ENCODE results near the gene SEMA4A. TPM values are rescaled to one million over a fixed set of nuclear protein-coding genes. Genes with fewer than 3 reads are reported as not detected.
A peak's percentile ranks its signal among the peaks of the same experiment; 100 is the strongest.

The SEMA4A gene
- polyA plus RNA-seq, 1 donor = 6.4 TPM

GRCh38 chr1:156196445-156196844 lies 43.1 kb downstream of the SEMA4A start:
- Histone ChIP-seq H3K9me3 (ENCODE audit: control insufficient read depth, low read depth, low read length) (no peaks in the 10 kb centered on the region), H3K4me1 (ENCODE audit: control insufficient read depth, insufficient read depth, low read length) (peaks cover 46% of the 10 kb centered on the region), H3K4me3 (ENCODE audit: low read length) (no peak overlapping the region), H3K27me3 (ENCODE audit: control insufficient read depth, insufficient read depth, low read length) (no peaks in the 10 kb centered on the region), H3K36me3 (ENCODE audit: control insufficient read depth, insufficient read depth, low read length) (peaks cover 22% of the 10 kb centered on the region), H3K27ac (ENCODE audit: low read length) (peak overlapping the region; percentile 19)
- DNase-seq = no peak
- no CpG with 5 or more reads among the region's 2 CpGs for WGBS (ENCODE audit: insufficient coverage, low lambda C conversion rate)

GRCh38 chr1:156198831-156199349 lies 45.5 kb downstream of the SEMA4A start:
- DNase-seq = peak; percentile 59 to 86
- WGBS (ENCODE audit: insufficient coverage, low lambda C conversion rate) = no CpG with 5 or more reads among the region's 5 CpGs

GRCh38 chr1:156200044-156200443 lies 46.7 kb downstream of the SEMA4A start:
- whole genome bisulfite sequencing (ENCODE audit: insufficient coverage, low lambda C conversion rate) = 100% methylated on average over 1 of the region's 8 CpGs
- Histone ChIP-seq H3K4me3 (ENCODE audit: low read length) (no peak overlapping the region), H3K27me3 (ENCODE audit: control insufficient read depth, insufficient read depth, low read length) (no peaks in the 10 kb centered on the region), H3K4me1 (ENCODE audit: control insufficient read depth, insufficient read depth, low read length) (peaks cover 47% of the 10 kb centered on the region), H3K9me3 (ENCODE audit: control insufficient read depth, low read depth, low read length) (no peaks in the 10 kb centered on the region), H3K36me3 (ENCODE audit: control insufficient read depth, insufficient read depth, low read length) (peaks cover 40% of the 10 kb centered on the region), H3K27ac (ENCODE audit: low read length) (no peak overlapping the region)
- DNase-seq = no peak

More at GRCh38 chr1:156198831-156199349, 45.5 kb downstream of the SEMA4A start:
- Histone ChIP-seq H3K9me3 (ENCODE audit: control insufficient read depth, low read depth, low read length) (no peaks in the 10 kb centered on the region), H3K27me3 (ENCODE audit: control insufficient read depth, insufficient read depth, low read length) (no peaks in the 10 kb centered on the region), H3K4me1 (ENCODE audit: control insufficient read depth, insufficient read depth, low read length) (peaks cover 47% of the 10 kb centered on the region), H3K36me3 (ENCODE audit: control insufficient read depth, insufficient read depth, low read length) (peaks cover 36% of the 10 kb centered on the region), H3K27ac (ENCODE audit: low read length) (peak overlapping the region; percentile 94), H3K4me3 (ENCODE audit: low read length) (peak overlapping the region; percentile 12)

GRCh38 chr1:156203331-156203730 lies 49.9 kb downstream of the SEMA4A start:
- Histone ChIP-seq H3K27ac (ENCODE audit: low read length) (no peak overlapping the region), H3K4me1 (ENCODE audit: control insufficient read depth, insufficient read depth, low read length) (peaks cover 18% of the 10 kb centered on the region), H3K27me3 (ENCODE audit: control insufficient read depth, insufficient read depth, low read length) (no peaks in the 10 kb centered on the region), H3K9me3 (ENCODE audit: control insufficient read depth, low read depth, low read length) (no peaks in the 10 kb centered on the region), H3K4me3 (ENCODE audit: low read length) (no peak overlapping the region), H3K36me3 (ENCODE audit: control insufficient read depth, insufficient read depth, low read length) (peaks cover 50% of the 10 kb centered on the region)
- DNase-seq = no peak

GRCh38 chr1:156204686-156205085 lies 51.3 kb downstream of the SEMA4A start:
- WGBS (ENCODE audit: insufficient coverage, low lambda C conversion rate) = no CpG with 5 or more reads among the region's 3 CpGs
- peaks cover 10% of the 10 kb centered on the region for H3K4me1 ChIP-seq (ENCODE audit: control insufficient read depth, insufficient read depth, low read length)
- no peak for DNase-seq
- H3K9me3 ChIP-seq (ENCODE audit: control insufficient read depth, low read depth, low read length) = no peaks in the 10 kb centered on the region
- peaks cover 62% of the 10 kb centered on the region for H3K36me3 ChIP-seq (ENCODE audit: control insufficient read depth, insufficient read depth, low read length)
- H3K4me3 ChIP-seq (ENCODE audit: low read length) = no peak overlapping the region
- H3K27ac ChIP-seq (ENCODE audit: low read length) = no peak overlapping the region
- H3K27me3 ChIP-seq (ENCODE audit: control insufficient read depth, insufficient read depth, low read length) = no peaks in the 10 kb centered on the region

- Histone ChIP-seq H3K27me3 (ENCODE audit: control insufficient read depth, insufficient read depth, low read length) (no peaks in the 10 kb centered on the region), H3K27ac (ENCODE audit: low read length) (no peak overlapping the region), H3K9me3 (ENCODE audit: control insufficient read depth, low read depth, low read length) (no peaks in the 10 kb centered on the region), H3K4me3 (ENCODE audit: low read length) (no peak overlapping the region), H3K4me1 (ENCODE audit: control insufficient read depth, insufficient read depth, low read length) (peaks cover 9% of the 10 kb centered on the region), H3K36me3 (ENCODE audit: control insufficient read depth, insufficient read depth, low read length) (peaks cover 64% of the 10 kb centered on the region)
- DNase-seq = no peak
- WGBS (ENCODE audit: insufficient coverage, low lambda C conversion rate) = no CpG with 5 or more reads among the region's 3 CpGs
Measured at GRCh38 chr1:156211243-156211642, 57.9 kb downstream of the SEMA4A start.

- Histone ChIP-seq H3K4me1 (ENCODE audit: control insufficient read depth, insufficient read depth, low read length) (peaks cover 9% of the 10 kb centered on the region), H3K9me3 (ENCODE audit: control insufficient read depth, low read depth, low read length) (peaks cover 2% of the 10 kb centered on the region), H3K4me3 (ENCODE audit: low read length) (peak overlapping the region; percentile 71), H3K27me3 (ENCODE audit: control insufficient read depth, insufficient read depth, low read length) (no peaks in the 10 kb centered on the region), H3K27ac (ENCODE audit: low read length) (peak overlapping the region; percentile 94), H3K36me3 (ENCODE audit: control insufficient read depth, insufficient read depth, low read length) (peaks cover 59% of the 10 kb centered on the region)
- 90% methylated on average over 2 of the region's 9 CpGs for WGBS (ENCODE audit: insufficient coverage, low lambda C conversion rate)
- no peak for DNase-seq
Measured at GRCh38 chr1:156212130-156212529, 58.7 kb downstream of the SEMA4A start.

GRCh38 chr1:156212833-156213643 lies 59.7 kb downstream of the SEMA4A start, which contains the start of gene PMF1:
TSS of gene PMF1 (plus strand) at chr1:156213007. CDS start at chr1:156213016, 9 bp downstream.
- H3K27ac ChIP-seq (ENCODE audit: low read length) = peak within 1 kb of the TSS; percentile 94
- peak; percentile 96 to 99 for DNase-seq
- H3K27me3 ChIP-seq (ENCODE audit: control insufficient read depth, insufficient read depth, low read length) = no peaks in the 10 kb centered on the region
- peaks cover 56% of the 10 kb centered on the region for H3K36me3 ChIP-seq (ENCODE audit: control insufficient read depth, insufficient read depth, low read length)
- H3K9me3 ChIP-seq (ENCODE audit: control insufficient read depth, low read depth, low read length) = peaks cover 2% of the 10 kb centered on the region
- H3K4me1 ChIP-seq (ENCODE audit: control insufficient read depth, insufficient read depth, low read length) = peaks cover 9% of the 10 kb centered on the region
- no CpG with 5 or more reads among the region's 61 CpGs for WGBS (ENCODE audit: insufficient coverage, low lambda C conversion rate)
- peak within 1 kb of the TSS; percentile 71 for H3K4me3 ChIP-seq (ENCODE audit: low read length)

- Histone ChIP-seq H3K36me3 (ENCODE audit: control insufficient read depth, insufficient read depth, low read length) (peaks cover 51% of the 10 kb centered on the region), H3K4me1 (ENCODE audit: control insufficient read depth, insufficient read depth, low read length) (peaks cover 9% of the 10 kb centered on the region)
- 79% methylated on average over 3 of the region's 11 CpGs for WGBS (ENCODE audit: insufficient coverage, low lambda C conversion rate)
Measured at GRCh38 chr1:156213644-156213966, 60.2 kb downstream of the SEMA4A start.

GRCh38 chr1:156214024-156214748 lies 60.8 kb downstream of the SEMA4A start:
- 85% methylated on average over 4 of the region's 16 CpGs for WGBS (ENCODE audit: insufficient coverage, low lambda C conversion rate)
- peak overlapping the region; percentile 71 for H3K4me3 ChIP-seq (ENCODE audit: low read length)
- H3K36me3 ChIP-seq (ENCODE audit: control insufficient read depth, insufficient read depth, low read length) = peaks cover 45% of the 10 kb centered on the region
- peaks cover 2% of the 10 kb centered on the region for H3K9me3 ChIP-seq (ENCODE audit: control insufficient read depth, low read depth, low read length)
- peak in 1 of 2 donors; percentile 27 for DNase-seq
- H3K4me1 ChIP-seq (ENCODE audit: control insufficient read depth, insufficient read depth, low read length) = peaks cover 9% of the 10 kb centered on the region
- no peaks in the 10 kb centered on the region for H3K27me3 ChIP-seq (ENCODE audit: control insufficient read depth, insufficient read depth, low read length)
- peak overlapping the region; percentile 94 for H3K27ac ChIP-seq (ENCODE audit: low read length)

More at GRCh38 chr1:156213644-156213966, 60.2 kb downstream of the SEMA4A start:
- Histone ChIP-seq H3K27me3 (ENCODE audit: control insufficient read depth, insufficient read depth, low read length) (no peaks in the 10 kb centered on the region), H3K4me3 (ENCODE audit: low read length) (peak overlapping the region; percentile 71), H3K27ac (ENCODE audit: low read length) (peak overlapping the region; percentile 94), H3K9me3 (ENCODE audit: control insufficient read depth, low read depth, low read length) (peaks cover 2% of the 10 kb centered on the region)
- no peak for DNase-seq
